MM.1S (cell line): ENCODE results near the gene ITGB8.

Experiments
- DNase-seq: peaks from one replicate; pipeline ENCODE4 v3.0.0-alpha.2; 2015
- H2AFZ ChIP-seq: fragments of 300-600 bp; sonication (generic); 2 replicates; pipeline ENCODE4 v1.6.0; 2016; ENCODE audit warnings: antibody characterized with exemption, low read length
- H3F3A ChIP-seq: fragments of 300-600 bp; sonication (generic); 2 replicates; pipeline ENCODE4 v1.6.1; 2016; ENCODE audit warnings: mild to moderate bottlenecking, antibody characterized with exemption, low read length, moderate library complexity, mixed read lengths; ENCODE audit not compliant: insufficient read depth
- H3K27ac ChIP-seq: fragments of 300-600 bp; sonication (generic); 2 replicates; pipeline ENCODE4 v1.5.1; 2016; ENCODE audit warnings: mild to moderate bottlenecking, low read length
- H3K27me3 ChIP-seq: fragments of 300-600 bp; sonication (generic); replicated peaks from 2 replicates; pipeline ENCODE4 v1.6.0; 2016; ENCODE audit warnings: low read length; ENCODE audit not compliant: insufficient read depth
- H3K36me3 ChIP-seq: fragments of 300-600 bp; sonication (generic); replicated peaks from 2 replicates; pipeline ENCODE4 v1.6.1; 2016; ENCODE audit warnings: mild to moderate bottlenecking, low read length, mixed read lengths; ENCODE audit not compliant: insufficient read depth
- H3K4me1 ChIP-seq: fragments of 300-600 bp; sonication (generic); 2 replicates; pipeline ENCODE4 v1.6.1; 2016; ENCODE audit warnings: low read length, mixed read lengths
- H3K4me2 ChIP-seq: fragments of 300-600 bp; sonication (generic); 2 replicates; pipeline ENCODE4 v1.6.0; 2016; ENCODE audit warnings: low read depth, low read length
- H3K4me3 ChIP-seq: fragments of 300-600 bp; sonication (generic); 2 replicates; pipeline ENCODE4 v1.5.1; 2016; ENCODE audit warnings: low read length, mixed read lengths
- H3K79me2 ChIP-seq: fragments of 300-600 bp; sonication (generic); 2 replicates; pipeline ENCODE4 v1.6.1; 2016; ENCODE audit warnings: mixed run types, low read length, mixed read lengths
- H3K9ac ChIP-seq: fragments of 300-600 bp; sonication (generic); 2 replicates; pipeline ENCODE4 v1.6.1; 2016; ENCODE audit warnings: low read length, mixed read lengths
- H3K9me2 ChIP-seq: fragments of 300-600 bp; sonication (generic); replicated peaks from 2 replicates; pipeline ENCODE4 v1.6.1; 2016; ENCODE audit warnings: mild to moderate bottlenecking, low read length, mixed read lengths; ENCODE audit not compliant: insufficient read depth
- H3K9me3 ChIP-seq: fragments of 300-600 bp; sonication (generic); replicated peaks from 2 replicates; pipeline ENCODE4 v1.6.1; 2016; ENCODE audit warnings: mild to moderate bottlenecking, low read length, mixed read lengths; ENCODE audit not compliant: insufficient read depth
- H4K20me1 ChIP-seq: fragments of 300-600 bp; sonication (generic); 2 replicates; pipeline ENCODE4 v1.6.1; 2016; ENCODE audit warnings: mild to moderate bottlenecking, low read length, moderate library complexity, mixed read lengths; ENCODE audit not compliant: insufficient read depth
- CTCF ChIP-seq: fragments of 300-600 bp; sonication (generic); IDR thresholded peaks from 2 replicates; pipeline ENCODE4 v1.5.1; 2016; ENCODE audit warnings: antibody characterized with exemption, low read length, mixed read lengths
- EZH2 ChIP-seq: fragments of 300-600 bp; sonication (generic); optimal IDR thresholded peaks from 2 replicates; pipeline ENCODE3; 2017; ENCODE audit warnings: low read depth, mild to moderate bottlenecking, antibody characterized with exemption, low read length, mixed read lengths
- EZH2phosphoT487 ChIP-seq: fragments of 300-600 bp; sonication (generic); IDR thresholded peaks from 2 replicates; pipeline ENCODE4 v1.6.1; 2018; ENCODE audit warnings: antibody characterized with exemption, low read length

ITGB8 gene

GRCh38 chr7:20310963-20311742, 19.5 kb upstream of the ITGB8 start:
- H3K9me3 ChIP-seq = no peaks in the 10 kb centered on the region
- no peak overlapping the region for H2AFZ ChIP-seq
- no peaks in the 10 kb centered on the region for H3K79me2 ChIP-seq
- H3K4me1 ChIP-seq = peaks cover 6% of the 10 kb centered on the region
- no peak overlapping the region for H3K27ac ChIP-seq
- no peaks in the 10 kb centered on the region for H4K20me1 ChIP-seq
- H3K4me2 ChIP-seq = peak overlapping the region; percentile 16; the same call in 1 of the 2 replicates
- no peaks in the 10 kb centered on the region for H3K9me2 ChIP-seq
- H3K9ac ChIP-seq = peak overlapping the region; percentile 20; the same call in 1 of the 2 replicates
- H3K27me3 ChIP-seq = no peaks in the 10 kb centered on the region
- no peak overlapping the region for H3K4me3 ChIP-seq
- H3F3A ChIP-seq = no peaks in the 10 kb centered on the region
- no peaks in the 10 kb centered on the region for H3K36me3 ChIP-seq
- TF ChIP-seq CTCF (peak; percentile 58), EZH2phosphoT487 (no peak), EZH2 (no peak)
- peak; percentile 75 for DNase-seq

- TF ChIP-seq CTCF = no peak
- TF ChIP-seq EZH2 = no peak
- TF ChIP-seq EZH2phosphoT487 = no peak
- DNase-seq = no peak
- Histone ChIP-seq H3K9me3 (no peaks in the 10 kb centered on the region), H3K79me2 (no peaks in the 10 kb centered on the region), H3K27me3 (no peaks in the 10 kb centered on the region), H3K27ac (no peak overlapping the region), H3F3A (no peaks in the 10 kb centered on the region), H3K4me1 (peaks cover 6% of the 10 kb centered on the region), H4K20me1 (no peaks in the 10 kb centered on the region), H3K4me2 (no peak overlapping the region), H3K9ac (no peak overlapping the region), H3K9me2 (no peaks in the 10 kb centered on the region), H2AFZ (no peak overlapping the region), H3K36me3 (no peaks in the 10 kb centered on the region), H3K4me3 (no peak overlapping the region)
Observed at GRCh38 chr7:20311743-20312042, 19.0 kb upstream of the ITGB8 start.

- DNase-seq = no peak
- Histone ChIP-seq H3K36me3 (no peaks in the 10 kb centered on the region), H3K27me3 (no peaks in the 10 kb centered on the region), H3K9ac (no peak overlapping the region), H3K9me2 (no peaks in the 10 kb centered on the region), H4K20me1 (no peaks in the 10 kb centered on the region), H3K4me1 (peaks cover 10% of the 10 kb centered on the region), H2AFZ (no peak overlapping the region), H3K4me3 (no peak overlapping the region), H3F3A (no peaks in the 10 kb centered on the region), H3K9me3 (no peaks in the 10 kb centered on the region), H3K79me2 (no peaks in the 10 kb centered on the region), H3K27ac (no peak overlapping the region), H3K4me2 (no peak overlapping the region)
- TF ChIP-seq CTCF (no peak), EZH2phosphoT487 (no peak), EZH2 (no peak)
Observed at GRCh38 chr7:20312562-20312961, 18.1 kb upstream of the ITGB8 start.
